Esophagus (tissue), 2 donors: ENCODE measurements around the gene CYP27B1. TPM values are rescaled to one million over a fixed set of nuclear protein-coding genes. Genes with fewer than 3 reads are reported as not detected.
A peak's percentile ranks its signal among the peaks of the same experiment; 100 is the strongest.

ENCODE experiments used
- H3K27ac ChIP-seq, 2 donors: one replicate each; pipeline ENCODE4 v1.5.1; 2013; ENCODE audit warnings: low read depth in 2 of 2, mild to moderate bottlenecking in 2 of 2, inconsistent platforms in 1 of 2, low read length in 1 of 2, moderate library complexity in 1 of 2
- H3K27me3 ChIP-seq, 2 donors: one replicate each; pipeline ENCODE4 v1.6.1; 2013; ENCODE audit warnings: low read length in 2 of 2, control low read depth in 1 of 2, mild to moderate bottlenecking in 1 of 2; ENCODE audit not compliant: insufficient read depth in 2 of 2, control insufficient read depth in 1 of 2
- H3K36me3 ChIP-seq, 2 donors: one replicate each; pipeline ENCODE4 v1.6.1; 2013; ENCODE audit warnings: low read length in 1 of 2; ENCODE audit not compliant: control insufficient read depth in 2 of 2, insufficient read depth in 2 of 2
- H3K4me1 ChIP-seq, 2 donors: one replicate each; pipeline ENCODE4 v1.6.1; 2013; ENCODE audit warnings: low read length in 1 of 2; ENCODE audit not compliant: control insufficient read depth in 2 of 2, insufficient read depth in 2 of 2
- H3K4me3 ChIP-seq, 2 donors: one replicate each; pipeline ENCODE4 v1.5.1; 2013; ENCODE audit warnings: low read length in 2 of 2, mild to moderate bottlenecking in 2 of 2, low read depth in 1 of 2, moderate library complexity in 1 of 2
- H3K9me3 ChIP-seq, 2 donors: one replicate each; pipeline ENCODE4 v1.6.1; 2013; ENCODE audit warnings: mild to moderate bottlenecking in 2 of 2, low read depth in 1 of 2, low read length in 1 of 2, moderate library complexity in 1 of 2; ENCODE audit not compliant: control insufficient read depth in 2 of 2, insufficient read depth in 1 of 2
- WGBS, 2 donors: extraction: QIAGEN DNeasy Blood & Tissue Kit; methylation state at CpG; one replicate each; pipeline ENCODE4 v1.1.7; 2013; 5-methylcytosine and 5-hydroxymethylcytosine counted together
- polyA plus RNA-seq, 2 donors: library from polyadenylated mRNA; stranded (reverse); fragments of 200-250 nt; gene quantifications; one replicate each; pipeline ENCODE4 v1.2.3, GENCODE V29; 2013
- donor health status: healthy with polysubstance abuse.
- donor health status: Bipolar disorder and iron deficiency.

The CYP27B1 gene, protein sequence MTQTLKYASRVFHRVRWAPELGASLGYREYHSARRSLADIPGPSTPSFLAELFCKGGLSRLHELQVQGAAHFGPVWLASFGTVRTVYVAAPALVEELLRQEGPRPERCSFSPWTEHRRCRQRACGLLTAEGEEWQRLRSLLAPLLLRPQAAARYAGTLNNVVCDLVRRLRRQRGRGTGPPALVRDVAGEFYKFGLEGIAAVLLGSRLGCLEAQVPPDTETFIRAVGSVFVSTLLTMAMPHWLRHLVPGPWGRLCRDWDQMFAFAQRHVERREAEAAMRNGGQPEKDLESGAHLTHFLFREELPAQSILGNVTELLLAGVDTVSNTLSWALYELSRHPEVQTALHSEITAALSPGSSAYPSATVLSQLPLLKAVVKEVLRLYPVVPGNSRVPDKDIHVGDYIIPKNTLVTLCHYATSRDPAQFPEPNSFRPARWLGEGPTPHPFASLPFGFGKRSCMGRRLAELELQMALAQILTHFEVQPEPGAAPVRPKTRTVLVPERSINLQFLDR
- under 1 TPM; 0.64 to 0.96 TPM for polyA plus RNA-seq

DNA sequence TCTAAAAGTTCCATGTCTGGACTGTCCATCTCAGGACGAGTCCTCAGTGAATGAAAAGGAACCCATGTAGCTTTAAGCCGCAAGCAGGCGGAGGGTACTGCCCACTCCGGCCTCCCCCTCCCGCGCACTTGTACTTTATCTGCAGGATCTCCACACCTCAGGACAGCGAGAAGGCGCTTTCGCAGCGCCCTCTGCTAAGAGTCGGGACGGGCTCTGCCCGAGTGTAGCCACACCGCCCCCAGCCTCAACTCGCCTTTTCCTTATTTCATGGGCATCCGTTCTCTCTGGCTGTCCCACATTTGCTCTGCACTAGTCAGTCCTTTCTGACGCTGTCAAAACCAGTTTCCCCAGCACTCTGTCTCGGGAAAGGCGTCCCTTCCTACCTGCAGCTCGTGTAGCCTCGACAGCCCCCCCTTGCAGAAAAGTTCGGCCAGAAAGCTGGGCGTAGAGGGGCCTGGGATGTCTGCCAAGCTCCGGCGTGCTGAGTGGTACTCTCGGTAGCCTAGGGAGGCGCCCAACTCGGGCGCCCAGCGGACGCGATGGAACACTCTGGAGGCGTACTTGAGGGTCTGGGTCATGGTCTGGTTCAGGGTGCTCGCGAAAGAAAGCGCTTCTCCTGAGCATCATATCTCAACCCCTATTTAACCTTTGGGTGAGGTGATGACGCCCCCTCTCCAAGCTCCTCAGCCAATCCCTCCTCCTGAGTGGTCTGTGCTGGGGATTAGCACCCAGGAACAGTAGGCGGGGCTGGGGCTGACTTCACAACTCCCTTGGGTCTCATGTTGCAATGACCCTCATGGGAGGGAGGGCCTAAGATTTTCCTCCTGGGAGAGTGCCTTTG is at the start of gene CYP27B1:
Gene CYP27B1 (minus strand): TSS at position 615 of the 841 bp plus-strand sequence. CDS start 37 bp downstream, at position 578.
- Histone ChIP-seq H3K4me1 (peaks cover 16 to 27% of the 10 kb centered on the region in 2 donors), H3K9me3 (no peaks in the 10 kb centered on the region), H3K27me3 (no peaks in the 10 kb centered on the region), H3K27ac (no peak within 1 kb of the TSS), H3K4me3 (peak within 1 kb of the TSS; percentile 18 to 45), H3K36me3 (peaks cover 0 to 7% of the 10 kb centered on the region in 2 donors)
- WGBS, 2 donors = 8 to 9% methylated on average over 38 of the region's 38 CpGs

DNA sequence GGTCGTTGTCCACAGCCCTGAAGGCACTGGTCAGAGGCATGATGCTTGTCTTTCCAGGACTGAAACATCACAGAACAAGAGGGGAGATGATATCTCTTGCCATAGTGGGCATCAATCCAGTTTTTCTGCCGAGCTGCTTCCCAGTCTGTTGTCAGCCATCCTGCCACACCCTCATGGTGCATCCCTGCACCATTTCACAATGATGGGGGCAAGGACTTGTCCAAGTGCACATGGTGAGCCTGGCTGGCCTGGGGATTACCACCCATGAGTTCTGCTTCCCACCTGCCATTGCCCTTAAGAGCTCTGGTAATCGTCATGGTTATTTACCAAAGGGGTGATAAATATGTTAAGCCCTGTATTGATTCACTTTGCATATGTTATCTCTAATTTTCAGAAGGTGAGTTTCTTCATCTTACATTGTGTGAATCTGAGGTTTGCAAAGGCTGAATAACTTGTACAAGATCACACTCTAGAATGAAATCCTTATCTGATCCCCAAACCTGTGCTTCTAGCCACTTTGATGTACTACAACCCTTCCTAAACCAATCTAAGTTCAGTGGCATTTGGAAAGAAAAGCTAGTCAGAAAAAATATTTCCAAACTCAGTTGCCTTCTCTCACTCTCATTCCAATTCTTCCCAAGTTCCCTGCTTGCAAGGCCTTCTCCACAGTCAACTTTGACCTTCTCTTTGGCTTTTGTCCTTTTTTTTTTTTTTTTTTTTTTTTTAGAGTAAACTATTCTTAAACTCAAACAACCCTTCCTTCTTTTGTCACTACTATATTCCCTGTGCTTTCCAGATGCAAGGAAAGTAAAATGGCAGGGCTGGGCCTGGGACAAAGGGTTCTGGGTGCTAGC is 49.4 kb upstream of the CYP27B1 start:
- Histone ChIP-seq H3K36me3 (peaks cover 0 to 6% of the 10 kb centered on the region in 2 donors), H3K9me3 (no peaks in the 10 kb centered on the region), H3K4me3 (no peak overlapping the region), H3K27me3 (no peaks in the 10 kb centered on the region), H3K4me1 (peaks cover 0 to 7% of the 10 kb centered on the region in 2 donors), H3K27ac (no peak overlapping the region)
- 46 to 48% methylated on average over 3 of the region's 3 CpGs for WGBS, 2 donors

DNA sequence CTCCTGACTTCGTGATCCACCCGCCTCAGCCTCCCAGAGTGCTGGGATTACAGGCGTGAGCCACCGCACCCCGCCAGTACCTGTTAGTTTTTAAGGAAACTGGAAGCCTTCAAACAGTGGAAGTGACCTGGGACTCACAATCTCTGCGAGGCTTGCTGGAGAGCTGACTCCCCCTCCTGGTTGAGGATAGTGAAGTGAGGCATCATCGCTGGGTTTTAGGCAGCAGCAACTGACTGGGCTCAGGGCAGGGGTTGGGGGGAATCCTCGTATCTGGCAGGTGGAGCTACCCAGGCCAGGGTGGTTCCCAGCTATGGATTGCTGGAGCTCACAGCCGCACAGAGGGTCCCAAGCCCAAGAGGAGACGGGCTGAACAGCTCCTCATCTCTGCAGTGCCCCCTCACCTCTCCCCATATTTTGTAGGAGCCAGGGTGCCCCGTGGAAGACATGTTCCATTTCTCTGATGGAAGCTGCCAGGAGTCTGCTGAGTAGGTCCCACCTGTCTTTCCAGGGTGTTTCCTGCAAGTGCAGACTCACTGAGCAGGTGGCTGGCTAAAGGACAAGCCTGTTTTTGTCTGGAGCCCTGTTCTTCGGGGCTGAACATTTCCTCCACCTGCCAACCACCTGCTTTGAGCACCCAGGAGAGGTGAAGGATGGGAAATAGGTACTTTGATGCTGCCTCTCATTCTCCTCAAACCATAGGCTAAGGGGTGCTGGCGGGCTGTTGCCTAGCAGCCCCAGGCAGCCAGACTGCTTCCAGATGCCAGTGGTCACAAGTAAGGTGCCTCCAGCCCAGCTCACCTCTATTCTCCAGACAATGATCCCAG is 48.5 kb upstream of the CYP27B1 start:
- Histone ChIP-seq H3K4me3 (no peak overlapping the region), H3K4me1 (peaks cover 0 to 7% of the 10 kb centered on the region in 2 donors), H3K36me3 (peaks cover 0 to 4% of the 10 kb centered on the region in 2 donors), H3K27ac (no peak overlapping the region), H3K27me3 (no peaks in the 10 kb centered on the region), H3K9me3 (no peaks in the 10 kb centered on the region)
- 80% methylated on average over 13 of the region's 13 CpGs for WGBS, 2 donors

DNA sequence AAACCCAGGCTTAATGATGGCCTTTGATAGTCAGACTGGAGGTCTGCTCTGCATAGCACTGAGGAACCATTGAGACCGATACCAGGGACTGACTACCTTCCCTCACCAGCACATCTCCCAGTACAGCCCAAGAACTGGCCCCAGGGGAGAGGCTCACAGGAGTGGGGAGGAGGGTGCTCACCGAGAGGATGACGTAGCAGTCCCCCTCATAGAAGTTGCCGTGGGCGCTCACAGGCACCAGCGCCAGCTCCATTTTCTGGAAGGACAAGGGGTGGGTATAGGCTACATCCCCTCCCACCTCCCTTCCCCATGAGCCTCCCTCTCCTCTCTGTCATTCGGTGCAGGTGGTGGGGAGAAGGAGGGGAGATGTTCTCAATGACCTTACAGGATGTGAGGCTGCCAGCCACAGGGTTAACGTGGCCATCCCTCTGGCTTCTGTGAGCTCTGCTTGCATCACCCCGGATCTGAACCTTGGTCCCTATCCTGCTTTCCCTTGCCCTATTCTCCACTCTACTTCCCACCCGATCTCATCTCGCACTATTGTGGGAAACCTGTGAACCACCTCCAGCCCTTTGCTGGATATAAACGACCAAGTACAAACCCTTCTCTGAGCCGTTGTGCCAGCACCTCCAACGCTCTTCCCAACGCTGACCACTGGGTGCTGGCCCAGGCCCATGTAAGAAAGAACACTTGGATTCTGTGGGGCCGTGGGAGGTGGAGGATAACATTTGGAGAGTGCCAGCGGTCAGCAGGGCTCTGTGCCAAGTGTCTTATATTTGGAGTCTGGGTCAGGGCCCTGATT is 47.3 kb upstream of the CYP27B1 start:
- WGBS, 2 donors = 63 to 69% methylated on average over 16 to 17 of the region's 17 CpGs

DNA sequence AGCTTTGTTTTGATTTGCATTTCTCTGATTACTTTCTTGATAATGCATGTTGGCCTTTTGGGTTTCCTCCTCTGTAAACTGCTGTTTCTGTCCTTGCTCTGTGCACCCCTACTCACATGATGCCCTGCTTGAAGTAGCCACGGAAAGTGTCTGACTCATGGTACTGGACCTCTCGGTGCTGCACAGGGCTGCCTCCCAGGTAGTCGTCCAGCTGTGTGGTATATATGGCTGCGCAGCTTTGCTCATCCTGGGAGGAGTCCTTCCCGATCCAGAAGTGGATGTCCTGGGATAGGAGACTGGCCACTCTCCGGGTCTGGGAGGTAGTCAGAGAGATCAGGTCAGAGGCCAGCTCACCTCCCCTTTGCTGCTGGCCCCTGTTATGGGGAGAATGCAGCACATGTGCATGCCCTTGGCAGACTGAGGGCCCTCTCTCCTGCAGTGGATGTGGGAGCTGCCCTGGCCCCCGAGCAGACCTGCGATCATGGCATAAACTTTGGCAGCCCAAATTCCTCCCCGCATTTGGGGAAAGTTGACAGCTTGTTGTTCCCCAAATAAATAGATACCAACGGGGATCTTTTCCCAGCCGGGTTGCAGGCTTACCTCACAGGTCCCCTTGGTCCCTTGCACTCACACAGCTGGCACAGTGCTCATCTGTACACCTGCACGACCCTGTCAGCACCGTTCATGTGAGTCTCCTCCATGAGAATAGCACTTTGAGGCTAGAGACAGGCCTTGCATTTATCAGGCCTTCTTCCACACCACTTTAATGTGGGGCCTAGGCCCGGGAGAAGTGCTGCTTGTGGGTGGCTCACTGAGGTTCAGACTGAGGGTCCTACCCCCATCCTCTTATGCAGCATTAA is 46.5 kb upstream of the CYP27B1 start:
- Histone ChIP-seq H3K36me3 (peaks cover 0 to 5% of the 10 kb centered on the region in 2 donors), H3K27me3 (no peaks in the 10 kb centered on the region), H3K4me1 (peaks cover 0 to 7% of the 10 kb centered on the region in 2 donors), H3K9me3 (no peaks in the 10 kb centered on the region), H3K27ac (no peak overlapping the region), H3K4me3 (no peak overlapping the region)
- WGBS, 2 donors = 78 to 83% methylated on average over 14 of the region's 14 CpGs

More for the DNA sequence above, 47.3 kb upstream of the CYP27B1 start:
- H3K4me3 ChIP-seq = no peak overlapping the region
- H3K27me3 ChIP-seq = no peaks in the 10 kb centered on the region
- no peaks in the 10 kb centered on the region for H3K9me3 ChIP-seq
- peaks cover 0 to 5% of the 10 kb centered on the region in 2 donors for H3K36me3 ChIP-seq
- H3K4me1 ChIP-seq = peaks cover 0 to 7% of the 10 kb centered on the region in 2 donors
- no peak overlapping the region for H3K27ac ChIP-seq

DNA sequence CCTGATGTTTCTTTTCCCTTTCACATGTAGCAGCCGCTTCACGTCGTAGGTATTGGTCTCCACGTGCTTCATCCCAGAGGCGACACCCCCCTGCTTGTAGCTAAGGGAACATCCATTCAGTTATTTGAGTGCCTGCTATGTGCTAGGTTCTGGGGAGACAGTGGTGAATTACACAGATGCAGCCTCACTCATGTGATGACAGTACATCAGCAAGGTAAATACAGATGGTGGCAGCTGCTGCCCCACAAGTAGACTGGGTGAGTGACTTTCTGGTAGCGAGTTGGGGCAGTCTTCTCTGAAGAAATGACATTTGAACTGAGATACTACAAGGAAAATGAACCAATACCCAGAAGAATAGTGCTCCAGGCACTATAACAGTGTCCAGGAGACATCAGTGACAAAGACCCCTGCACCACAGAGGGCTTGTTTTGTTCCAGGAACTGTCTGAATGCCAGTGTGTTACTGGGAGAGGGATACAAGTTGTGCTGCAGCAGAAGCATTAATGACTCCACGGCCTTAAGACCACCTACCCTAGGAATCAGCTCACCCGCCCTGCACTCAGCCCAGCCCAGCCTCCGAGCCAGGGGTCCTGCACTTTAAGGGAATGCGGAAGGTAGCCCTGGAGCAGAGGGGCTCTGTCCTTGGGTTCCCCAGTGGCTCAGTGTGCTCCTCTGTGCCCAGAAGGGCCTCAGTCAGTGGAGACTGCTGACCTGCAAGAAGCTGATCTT is 44.3 kb upstream of the CYP27B1 start:
- 84 to 86% methylated on average over 10 of the region's 10 CpGs for WGBS, 2 donors
- peaks cover 3 to 10% of the 10 kb centered on the region in 2 donors for H3K36me3 ChIP-seq
- no peaks in the 10 kb centered on the region for H3K27me3 ChIP-seq
- H3K4me3 ChIP-seq = no peak overlapping the region
- H3K27ac ChIP-seq = no peak overlapping the region
- peaks cover 0 to 5% of the 10 kb centered on the region in 2 donors for H3K4me1 ChIP-seq
- no peaks in the 10 kb centered on the region for H3K9me3 ChIP-seq

DNA sequence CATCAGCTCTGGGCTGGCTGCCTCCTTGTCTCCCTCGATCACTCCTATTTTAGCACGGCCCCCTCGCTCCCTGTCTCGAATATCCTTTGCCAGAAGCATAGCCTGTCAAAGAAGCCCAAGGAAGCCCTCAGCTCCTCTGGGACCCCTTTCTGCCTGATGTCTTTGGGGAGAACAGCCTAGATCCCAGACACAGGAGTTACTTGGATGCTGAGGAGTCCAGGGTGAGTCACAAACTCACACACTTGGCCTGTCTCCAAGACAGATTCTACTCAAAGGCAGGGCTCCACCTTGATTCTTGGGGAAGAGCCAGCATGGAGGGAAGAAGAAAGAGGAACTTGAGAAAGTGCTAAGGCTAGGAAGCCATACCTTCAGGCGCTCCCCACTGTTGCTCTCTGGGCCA is 43.6 kb upstream of the CYP27B1 start:
- peaks cover 3 to 10% of the 10 kb centered on the region in 2 donors for H3K36me3 ChIP-seq
- H3K4me1 ChIP-seq = no peaks in the 10 kb centered on the region
- no peaks in the 10 kb centered on the region for H3K27me3 ChIP-seq
- WGBS, 2 donors = 73 to 81% methylated on average over 5 of the region's 5 CpGs
- H3K4me3 ChIP-seq = no peak overlapping the region
- H3K9me3 ChIP-seq = no peaks in the 10 kb centered on the region
- H3K27ac ChIP-seq = no peak overlapping the region
